Neural cell (in vitro differentiated cells): ENCODE results near the gene SLFN12. TPM values are rescaled to one million over a fixed set of nuclear protein-coding genes. Genes with fewer than 3 reads are reported as not detected.

Experiments used
- H2AFZ ChIP-seq: fragments of 200-600, 300-800 bp; sonication (generic), shearing (Covaris generic); 2 replicates; pipeline ENCODE4 v1.6.0; 2014; ENCODE audit warnings: low read depth, mild to moderate bottlenecking, antibody characterized with exemption, low read length, moderate library complexity
- H3F3A ChIP-seq: fragments of 200-600 bp; shearing (Covaris generic); 2 replicates; pipeline ENCODE4 v1.6.1; 2016; ENCODE audit warnings: mild to moderate bottlenecking, moderate library complexity, mixed read lengths, antibody characterized with exemption, low read length; ENCODE audit not compliant: insufficient read depth, poor library complexity, severe bottlenecking
- H3K27ac ChIP-seq: fragments of 200-600, 300-800 bp; sonication (generic), shearing (Covaris generic); 2 replicates; pipeline ENCODE4 v1.5.1; 2014; ENCODE audit warnings: mild to moderate bottlenecking, low read length, moderate library complexity
- H3K27me3 ChIP-seq: fragments of 300-800, 200-600 bp; sonication (generic), shearing (Covaris generic); 2 replicates; pipeline ENCODE4 v1.6.0; 2014; ENCODE audit warnings: mild to moderate bottlenecking, low read depth, low read length, moderate library complexity; ENCODE audit not compliant: insufficient read depth
- H3K36me3 ChIP-seq: fragments of 300-800, 200-600 bp; sonication (generic), shearing (Covaris generic); 2 replicates; pipeline ENCODE4 v1.5.1; 2014; ENCODE audit warnings: mild to moderate bottlenecking, antibody characterized with exemption, low read length, moderate library complexity; ENCODE audit not compliant: insufficient read depth
- H3K4me2 ChIP-seq: fragments of 300-800, 200-600 bp; sonication (generic), shearing (Covaris generic); 2 replicates; pipeline ENCODE4 v1.6.0; 2014; ENCODE audit warnings: mild to moderate bottlenecking, low read length
- H3K4me3 ChIP-seq: fragments of 300-800, 200-600 bp; sonication (generic), shearing (Covaris generic); 2 replicates; pipeline ENCODE4 v1.5.1; 2014; ENCODE audit warnings: mild to moderate bottlenecking, low read length, moderate library complexity
- H3K79me2 ChIP-seq: fragments of 200-600 bp; shearing (Covaris generic); replicated peaks from 2 replicates; pipeline ENCODE4 v1.6.0; 2014; ENCODE audit warnings: mild to moderate bottlenecking, low read length, moderate library complexity; ENCODE audit not compliant: insufficient read depth
- H3K9ac ChIP-seq: fragments of 300-800, 200-600 bp; sonication (generic), shearing (Covaris generic); 2 replicates; pipeline ENCODE4 v1.6.1; 2016; ENCODE audit warnings: mild to moderate bottlenecking, low read length, mixed read lengths
- H3K9me2 ChIP-seq: fragments of 200-600 bp; shearing (Covaris generic); 2 replicates; pipeline ENCODE4 v1.6.1; 2016; ENCODE audit warnings: mild to moderate bottlenecking, low read length, mixed read lengths; ENCODE audit not compliant: insufficient read depth
- H3K9me3 ChIP-seq: fragments of 200-600, 300-800 bp; sonication (generic), shearing (Covaris generic); 2 replicates; pipeline ENCODE4 v1.6.1; 2016; ENCODE audit warnings: mild to moderate bottlenecking, mixed run types, low read length, moderate library complexity, mixed read lengths
- H4K20me1 ChIP-seq: fragments of 200-600 bp; shearing (Covaris generic); 2 replicates; pipeline ENCODE4 v1.6.1; 2016; ENCODE audit warnings: mild to moderate bottlenecking, mixed run types; ENCODE audit not compliant: insufficient read depth
- CTCF ChIP-seq: fragments of 450-650 bp; IDR thresholded peaks from 2 replicates; pipeline ENCODE4 v1.5.1; 2014; ENCODE audit warnings: antibody characterized with exemption, mild to moderate bottlenecking, moderate library complexity; ENCODE audit not compliant: poor library complexity, severe bottlenecking
- EP300 ChIP-seq: fragments of 450-650 bp; conservative IDR thresholded peaks from 2 replicates; pipeline ENCODE4 v1.6.1; 2014; ENCODE audit warnings: antibody characterized with exemption, mild to moderate bottlenecking, moderate library complexity; ENCODE audit not compliant: poor library complexity, severe bottlenecking
- EZH2 ChIP-seq: fragments of 200-600, 300-800 bp; shearing (Covaris generic), sonication (generic); IDR thresholded peaks from 2 replicates; pipeline ENCODE4 v1.6.1; 2014; ENCODE audit warnings: antibody characterized with exemption, low read length, borderline replicate concordance, mild to moderate bottlenecking; ENCODE audit not compliant: insufficient read depth, poor library complexity, severe bottlenecking
- MXI1 ChIP-seq: fragments of 450-650 bp; conservative IDR thresholded peaks from 2 replicates; pipeline ENCODE4 v1.6.1; 2014; ENCODE audit warnings: antibody characterized with exemption, mild to moderate bottlenecking; ENCODE audit not compliant: poor library complexity, severe bottlenecking
- POLR2AphosphoS5 ChIP-seq: IDR thresholded peaks from 2 replicates; pipeline ENCODE4 v1.6.1; 2012
- RAD21 ChIP-seq: fragments of 450-650 bp; conservative IDR thresholded peaks from 2 replicates; pipeline ENCODE4 v1.6.1; 2014; ENCODE audit warnings: antibody characterized with exemption, mild to moderate bottlenecking, moderate library complexity
- REST ChIP-seq: IDR thresholded peaks from 2 replicates; pipeline ENCODE4 v1.6.1; 2012; ENCODE audit warnings: borderline replicate concordance
- SMC3 ChIP-seq: fragments of 450-650 bp; conservative IDR thresholded peaks from 2 replicates; pipeline ENCODE4 v1.6.1; 2014; ENCODE audit warnings: antibody characterized with exemption, mild to moderate bottlenecking, moderate library complexity; ENCODE audit not compliant: poor library complexity
- TAF1 ChIP-seq: IDR thresholded peaks from 2 replicates; pipeline ENCODE4 v1.6.1; 2012; ENCODE audit warnings: low read depth
- polyA plus RNA-seq: library from polyadenylated mRNA; depleted of rRNA; stranded (reverse); fragments of >200 nt; gene quantifications from 2 replicates; pipeline ENCODE4 v1.2.3, GENCODE V29; 2014

SLFN12 gene
- polyA plus RNA-seq, 1 donor from 2014 or later: not detected

GRCh38 chr17:35371934-35372333 lies 60.4 kb downstream of the SLFN12 start:
- TF ChIP-seq RAD21: no peak
- no peak for TF ChIP-seq TAF1
- TF ChIP-seq EP300: no peak
- TF ChIP-seq REST: no peak
- TF ChIP-seq MXI1: no peak
- no peak for TF ChIP-seq POLR2AphosphoS5
- no peak for TF ChIP-seq EZH2
- TF ChIP-seq SMC3: no peak
- TF ChIP-seq CTCF: no peak
- Histone ChIP-seq H3F3A (no peaks in the 10 kb centered on the region), H2AFZ (no peak overlapping the region), H4K20me1 (no peaks in the 10 kb centered on the region), H3K9ac (no peak overlapping the region), H3K9me2 (no peaks in the 10 kb centered on the region), H3K27me3 (peaks cover 62% of the 10 kb centered on the region), H3K4me3 (no peak overlapping the region), H3K27ac (no peak overlapping the region), H3K79me2 (no peaks in the 10 kb centered on the region), H3K9me3 (peaks cover 9% of the 10 kb centered on the region), H3K4me2 (no peak overlapping the region), H3K36me3 (no peaks in the 10 kb centered on the region)

GRCh38 chr17:35368081-35368830 lies 64.0 kb downstream of the SLFN12 start:
- no peak overlapping the region for H3K9ac ChIP-seq
- no peaks in the 10 kb centered on the region for H3K79me2 ChIP-seq
- no peaks in the 10 kb centered on the region for H4K20me1 ChIP-seq
- H3K9me2 ChIP-seq: no peaks in the 10 kb centered on the region
- peaks cover 9% of the 10 kb centered on the region for H3K9me3 ChIP-seq
- peaks cover 36% of the 10 kb centered on the region for H3K27me3 ChIP-seq
- no peak overlapping the region for H2AFZ ChIP-seq
- H3K27ac ChIP-seq: no peak overlapping the region
- H3F3A ChIP-seq: no peaks in the 10 kb centered on the region
- H3K4me3 ChIP-seq: no peak overlapping the region
- no peak for TF ChIP-seq TAF1
- no peak for TF ChIP-seq RAD21
- TF ChIP-seq EP300: no peak
- no peak for TF ChIP-seq MXI1
- no peak for TF ChIP-seq POLR2AphosphoS5
- TF ChIP-seq SMC3: no peak
- H3K4me2 ChIP-seq: no peak overlapping the region
- no peaks in the 10 kb centered on the region for H3K36me3 ChIP-seq
